Stimulated activated memory B cell treated with anti-CD40 and anti-IgM and Interleukin-4, amounts not matched to agents 10 μg/mL and 1 μg/mL and 100 μg/mL, for 72 hours (primary cell): ENCODE measurements around the gene SYVN1.

Experiments used
- ATAC-seq: fragments of 150-1000 bp; cut with Tn5 transposase; 2 replicates; pipeline ENCODE4 v1.10.0; 2021
- H3K27ac Mint-ChIP-seq: one replicate; pipeline ENCODE4 v1.8.0; 2022; ENCODE audit warnings: mild to moderate bottlenecking, mixed read lengths
- H3K27me3 Mint-ChIP-seq: one replicate; pipeline ENCODE4 v1.8.0; 2022; ENCODE audit warnings: mixed read lengths
- H3K36me3 Mint-ChIP-seq: one replicate; pipeline ENCODE4 v1.8.0; 2022; ENCODE audit warnings: mixed read lengths
- H3K4me1 Mint-ChIP-seq: one replicate; pipeline ENCODE4 v1.8.0; 2022; ENCODE audit warnings: mixed read lengths
- H3K4me3 Mint-ChIP-seq: one replicate; pipeline ENCODE4 v1.8.0; 2022; ENCODE audit warnings: mild to moderate bottlenecking, moderate library complexity, mixed read lengths
- H3K9me3 Mint-ChIP-seq: one replicate; pipeline ENCODE4 v1.8.0; 2022; ENCODE audit warnings: mixed read lengths

Gene SYVN1

GRCh38 chr11:65113361-65113756, 21.0 kb downstream of the SYVN1 start:
- Mint-ChIP-seq H3K4me1 (peaks cover 65% of the 10 kb centered on the region), H3K36me3 (peaks cover 7% of the 10 kb centered on the region), H3K27ac (peak overlapping the region; percentile 90), H3K9me3 (no peaks in the 10 kb centered on the region), H3K27me3 (no peaks in the 10 kb centered on the region), H3K4me3 (peak overlapping the region; percentile 97)
- ATAC-seq: no peak

- peak; percentile 67 for ATAC-seq
- peaks cover 59% of the 10 kb centered on the region for H3K4me1 Mint-ChIP-seq
- H3K27ac Mint-ChIP-seq: peak overlapping the region; percentile 90
- peak overlapping the region; percentile 97 for H3K4me3 Mint-ChIP-seq
- H3K36me3 Mint-ChIP-seq: peaks cover 2% of the 10 kb centered on the region
- H3K9me3 Mint-ChIP-seq: no peaks in the 10 kb centered on the region
- no peaks in the 10 kb centered on the region for H3K27me3 Mint-ChIP-seq
These were observed 21.6 kb downstream of the SYVN1 start for GRCh38 chr11:65112546-65113360.

GRCh38 chr11:65111744-65112545, 22.4 kb downstream of the SYVN1 start, which contains the start of gene TM7SF2:
TM7SF2 (plus strand) TSS chr11:65111872; CDS start chr11:65112016, 144 bp downstream.
- H3K9me3 Mint-ChIP-seq: no peaks in the 10 kb centered on the region
- peak within 1 kb of the TSS; percentile 97 for H3K4me3 Mint-ChIP-seq
- H3K4me1 Mint-ChIP-seq: peaks cover 54% of the 10 kb centered on the region
- no peaks in the 10 kb centered on the region for H3K27me3 Mint-ChIP-seq
- peaks cover under 1% of the 10 kb centered on the region for H3K36me3 Mint-ChIP-seq
- H3K27ac Mint-ChIP-seq: peak within 1 kb of the TSS; percentile 90
- ATAC-seq: peak; percentile 90

DNA sequence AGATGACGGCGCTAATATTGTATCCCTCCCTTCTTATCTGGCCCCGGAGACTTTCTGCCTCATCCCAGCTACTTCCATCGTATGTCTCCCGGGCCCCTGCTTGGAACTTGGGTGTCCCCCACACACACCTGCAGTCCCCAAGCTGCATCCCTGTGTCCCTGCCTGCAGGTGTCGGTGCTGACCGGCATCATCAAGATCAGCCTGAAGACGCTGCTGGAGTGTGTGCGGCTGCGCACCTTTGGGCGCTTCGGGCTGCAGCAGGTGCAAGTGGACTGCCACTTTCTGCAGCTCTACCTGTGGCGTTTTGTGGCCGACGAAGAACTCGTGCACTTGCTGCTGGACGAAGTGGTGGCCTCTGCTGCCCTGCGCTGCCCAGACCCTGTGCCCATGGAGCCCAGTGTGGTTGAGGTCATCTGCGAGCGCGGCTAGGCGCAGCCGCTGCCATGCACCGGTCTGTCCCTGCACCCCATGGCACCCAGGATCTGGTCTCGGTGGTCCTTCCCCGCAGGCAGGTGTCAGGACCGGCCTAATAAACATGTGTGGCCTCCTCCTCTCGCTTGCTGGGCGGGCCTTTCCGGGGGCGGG, 23.1 kb downstream of the SYVN1 start:
- Mint-ChIP-seq H3K27me3 (no peaks in the 10 kb centered on the region), H3K4me1 (peaks cover 55% of the 10 kb centered on the region), H3K4me3 (peak overlapping the region; percentile 97), H3K9me3 (no peaks in the 10 kb centered on the region), H3K36me3 (peaks cover 7% of the 10 kb centered on the region), H3K27ac (peak overlapping the region; percentile 90)
- no peak for ATAC-seq

- H3K27me3 Mint-ChIP-seq: no peaks in the 10 kb centered on the region
- ATAC-seq: peak; percentile 62
- peaks cover 11% of the 10 kb centered on the region for H3K36me3 Mint-ChIP-seq
- no peaks in the 10 kb centered on the region for H3K9me3 Mint-ChIP-seq
- H3K27ac Mint-ChIP-seq: peak overlapping the region; percentile 90
- no peak overlapping the region for H3K4me3 Mint-ChIP-seq
- H3K4me1 Mint-ChIP-seq: peaks cover 51% of the 10 kb centered on the region
These were observed 23.9 kb downstream of the SYVN1 start for GRCh38 chr11:65110354-65110861.

- Mint-ChIP-seq H3K27ac (no peak overlapping the region), H3K9me3 (no peaks in the 10 kb centered on the region), H3K36me3 (peaks cover 11% of the 10 kb centered on the region), H3K4me1 (peaks cover 48% of the 10 kb centered on the region), H3K27me3 (no peaks in the 10 kb centered on the region), H3K4me3 (no peak overlapping the region)
- no peak for ATAC-seq
These were observed 24.8 kb downstream of the SYVN1 start for GRCh38 chr11:65109231-65110198.

GRCh38 chr11:65108469-65109123, 25.7 kb downstream of the SYVN1 start:
- ATAC-seq: no peak
- Mint-ChIP-seq H3K9me3 (no peaks in the 10 kb centered on the region), H3K27me3 (no peaks in the 10 kb centered on the region), H3K4me1 (peaks cover 48% of the 10 kb centered on the region), H3K27ac (no peak overlapping the region), H3K4me3 (no peak overlapping the region), H3K36me3 (peaks cover 11% of the 10 kb centered on the region)

DNA sequence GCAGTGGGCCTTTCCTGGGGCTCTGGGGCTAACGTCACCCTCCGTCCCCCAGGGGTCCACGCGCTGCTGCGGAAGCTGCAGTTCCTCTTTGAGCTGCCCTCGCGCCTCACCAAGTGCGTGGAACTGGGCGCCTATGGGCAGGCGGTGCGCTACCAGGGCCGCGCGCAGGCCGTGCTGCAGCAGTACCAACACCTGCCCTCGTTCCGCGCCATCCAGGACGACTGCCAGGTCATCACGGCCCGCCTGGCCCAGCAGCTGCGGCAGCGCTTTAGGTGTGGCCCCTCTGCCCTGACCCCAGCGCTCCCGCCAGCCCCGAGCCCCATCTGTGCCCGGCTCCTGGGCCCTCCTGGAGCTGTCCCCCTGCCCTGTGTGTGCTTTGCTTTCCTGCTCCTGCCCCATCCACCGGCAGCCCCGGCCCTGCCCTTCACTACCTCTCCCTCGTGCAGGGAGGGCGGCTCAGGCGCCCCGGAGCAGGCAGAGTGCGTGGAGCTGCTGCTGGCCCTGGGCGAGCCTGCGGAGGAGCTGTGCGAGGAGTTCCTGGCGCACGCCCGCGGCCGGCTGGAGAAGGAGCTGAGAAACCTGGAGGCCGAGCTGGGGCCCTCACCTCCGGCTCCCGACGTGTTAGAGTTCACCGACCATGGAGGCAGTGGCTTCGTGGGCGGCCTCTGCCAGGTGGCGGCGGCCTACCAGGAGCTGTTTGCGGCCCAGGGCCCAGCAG, 26.4 kb downstream of the SYVN1 start:
- Mint-ChIP-seq H3K4me1 (peaks cover 45% of the 10 kb centered on the region), H3K9me3 (no peaks in the 10 kb centered on the region), H3K36me3 (peaks cover 11% of the 10 kb centered on the region), H3K27ac (no peak overlapping the region), H3K4me3 (no peak overlapping the region), H3K27me3 (no peaks in the 10 kb centered on the region)
- no peak for ATAC-seq

DNA sequence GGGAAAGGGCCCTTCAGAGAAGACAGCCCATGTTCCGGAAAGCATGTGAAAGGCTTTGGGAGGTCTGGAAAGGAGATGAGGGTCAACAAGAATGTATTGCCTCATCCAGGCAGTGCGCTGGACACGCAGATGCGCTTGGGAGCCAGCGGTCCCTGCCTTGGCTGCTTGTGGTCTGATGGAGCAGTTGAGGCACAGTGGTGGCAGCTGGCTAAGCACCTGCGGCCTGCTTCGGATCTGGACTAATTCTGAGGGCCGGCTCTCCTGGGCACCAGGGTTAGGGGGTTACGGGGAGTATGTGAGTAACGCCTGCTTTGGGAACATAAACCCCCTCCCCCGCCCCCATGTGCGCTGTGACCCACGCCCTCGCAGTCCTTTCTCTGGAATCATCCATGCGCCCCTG, 27.2 kb downstream of the SYVN1 start:
- no peak for ATAC-seq
- Mint-ChIP-seq H3K4me1 (peaks cover 39% of the 10 kb centered on the region), H3K4me3 (no peak overlapping the region), H3K36me3 (peaks cover 11% of the 10 kb centered on the region), H3K27ac (no peak overlapping the region), H3K27me3 (no peaks in the 10 kb centered on the region), H3K9me3 (no peaks in the 10 kb centered on the region)

DNA sequence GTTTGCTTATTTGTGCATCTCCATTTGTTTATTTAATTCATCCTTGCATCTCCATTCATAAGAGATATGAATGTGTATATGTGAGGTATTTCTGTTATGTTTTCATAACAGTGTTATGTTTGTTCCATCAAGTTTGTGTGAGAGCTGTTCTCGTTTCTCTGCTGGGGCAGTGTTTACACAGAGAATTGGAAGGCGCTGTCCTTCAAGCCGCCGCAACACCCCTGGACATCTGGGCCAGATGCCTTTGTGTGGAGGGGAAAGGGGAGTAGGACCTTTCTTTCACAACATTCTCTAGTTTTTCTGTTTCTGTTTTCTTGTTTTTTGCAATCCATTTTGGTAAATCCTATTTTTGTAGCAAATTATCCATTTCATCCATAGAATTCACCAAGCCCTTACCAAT, 29.7 kb downstream of the SYVN1 start:
- Mint-ChIP-seq H3K36me3 (peaks cover 16% of the 10 kb centered on the region), H3K4me1 (peaks cover 17% of the 10 kb centered on the region), H3K27me3 (no peaks in the 10 kb centered on the region), H3K9me3 (no peaks in the 10 kb centered on the region), H3K4me3 (no peak overlapping the region), H3K27ac (no peak overlapping the region)
- ATAC-seq: no peak

GRCh38 chr11:65103476-65103875, 30.8 kb downstream of the SYVN1 start:
- H3K27ac Mint-ChIP-seq: no peak overlapping the region
- no peaks in the 10 kb centered on the region for H3K9me3 Mint-ChIP-seq
- peaks cover 16% of the 10 kb centered on the region for H3K36me3 Mint-ChIP-seq
- H3K4me1 Mint-ChIP-seq: peaks cover 24% of the 10 kb centered on the region
- H3K4me3 Mint-ChIP-seq: no peak overlapping the region
- no peak for ATAC-seq
- H3K27me3 Mint-ChIP-seq: no peaks in the 10 kb centered on the region

DNA sequence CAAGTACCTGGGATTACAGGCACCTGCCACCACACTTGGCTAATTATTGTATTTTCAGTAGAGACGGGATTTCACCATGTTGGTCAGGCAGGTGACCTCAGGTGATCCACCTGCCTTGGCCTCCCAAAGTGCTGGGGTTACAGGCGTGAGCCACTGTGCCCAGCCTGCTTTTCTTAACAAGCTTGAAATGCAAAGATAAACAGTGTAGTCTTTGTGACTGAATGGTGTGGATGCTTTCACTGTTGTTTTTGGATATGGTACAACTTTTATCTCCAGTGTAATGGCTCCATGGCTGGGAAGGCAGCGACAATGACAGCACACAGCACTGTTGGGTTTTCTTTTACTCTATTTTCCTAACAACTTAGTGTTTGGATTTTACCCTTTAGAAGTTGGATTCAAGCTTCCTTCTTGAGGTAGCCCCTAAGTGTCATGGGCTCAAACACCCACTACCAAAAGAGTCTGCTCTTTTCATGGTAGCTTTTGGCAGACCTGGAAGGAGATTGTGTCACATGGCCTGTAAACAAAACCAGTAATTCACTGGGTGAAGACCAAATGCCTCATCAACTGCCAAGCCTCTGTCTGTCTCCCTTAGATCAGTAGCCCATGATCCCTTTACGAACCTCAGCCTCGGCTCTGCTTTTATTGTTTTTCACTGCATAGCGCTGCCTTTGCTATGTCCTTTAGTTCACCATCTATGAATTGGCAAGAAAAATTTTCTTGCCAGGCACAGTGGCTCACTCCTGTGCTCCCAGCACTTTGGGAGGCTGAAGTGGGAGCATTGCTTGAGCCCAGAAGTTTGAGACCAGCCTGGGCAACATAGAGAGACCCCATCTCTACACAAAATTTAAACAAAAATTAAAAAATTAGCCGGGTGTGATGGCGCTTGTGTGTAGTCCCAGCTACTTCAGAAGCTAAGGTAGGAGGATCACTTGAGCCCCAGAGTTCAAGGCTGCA, 31.9 kb downstream of the SYVN1 start:
- no peak overlapping the region for H3K27ac Mint-ChIP-seq
- no peaks in the 10 kb centered on the region for H3K27me3 Mint-ChIP-seq
- peaks cover 16% of the 10 kb centered on the region for H3K36me3 Mint-ChIP-seq
- H3K4me1 Mint-ChIP-seq: peaks cover 24% of the 10 kb centered on the region
- ATAC-seq: no peak
- H3K4me3 Mint-ChIP-seq: no peak overlapping the region
- no peaks in the 10 kb centered on the region for H3K9me3 Mint-ChIP-seq
